HUDEP-2 (cell line): ENCODE measurements around the gene MSI2.
"Not testable (repeated sequence)": the region's sequence is repeated elsewhere in the genome, so short reads cannot be mapped to it uniquely, and the experiment has no call there.

Experiments used
- DNase-seq, 76 experiments: peaks; one replicate each; lab custom pipeline; 2025; ENCODE audit not compliant: unreplicated experiment in 76 of 76; lab: John Stamatoyannopoulos, UW

MSI2 gene

DNA sequence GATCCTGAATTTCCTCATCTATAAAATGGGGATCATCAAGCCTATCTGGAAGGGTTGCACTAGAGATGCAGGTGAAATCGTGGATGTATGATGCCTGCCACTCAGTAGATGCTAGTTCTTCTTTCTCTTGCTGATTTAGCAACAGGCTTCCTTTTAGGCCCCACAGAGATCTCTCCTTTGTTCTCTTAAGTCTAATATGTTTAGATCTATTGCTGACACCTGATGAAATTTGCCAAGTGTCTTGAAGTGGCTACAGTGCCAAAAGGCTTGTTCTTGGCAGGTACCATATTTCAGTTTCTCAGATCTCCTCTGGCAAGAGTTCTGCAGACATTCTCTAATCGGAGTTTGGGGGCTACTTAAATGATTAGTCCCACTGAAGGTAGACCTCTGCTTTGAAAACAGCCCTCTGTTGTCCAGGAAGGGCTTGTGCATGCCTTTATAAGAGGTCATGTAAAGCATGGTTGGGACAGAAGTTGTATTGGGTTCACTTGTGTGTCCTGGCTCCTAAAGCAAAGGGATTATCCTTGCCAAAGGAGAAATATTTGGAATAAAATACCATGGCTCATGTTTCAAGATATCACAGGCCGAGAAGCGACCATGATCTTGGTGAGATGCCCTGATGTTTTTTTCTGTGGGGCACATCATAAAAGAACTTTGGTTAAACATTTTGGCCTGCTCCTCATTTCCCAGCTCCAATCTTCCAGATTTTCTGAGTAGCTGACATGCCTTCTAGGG lies 234.0 kb downstream of the MSI2 start:
- no peak for DNase-seq

DNA sequence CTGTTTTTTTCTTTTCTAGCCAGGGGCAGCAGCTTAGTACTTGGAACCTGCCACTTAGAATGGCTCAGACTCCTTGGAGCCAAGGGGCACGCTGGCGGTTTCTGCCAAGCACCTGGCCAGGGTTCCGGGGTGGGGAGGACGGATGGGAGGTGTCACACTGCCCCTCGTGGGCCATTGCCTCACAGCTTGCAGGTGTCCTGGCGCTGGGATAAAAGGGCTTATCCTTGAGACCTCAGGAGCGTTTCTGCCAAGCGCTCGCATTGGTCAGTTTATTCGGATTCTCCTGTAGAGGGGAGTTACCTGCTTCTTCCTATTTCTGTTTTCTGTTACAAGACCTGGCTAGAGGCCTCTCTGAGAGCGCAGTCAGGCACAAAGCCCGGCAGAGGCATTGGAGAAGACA lies 234.6 kb downstream of the MSI2 start:
- no peak for DNase-seq

DNA sequence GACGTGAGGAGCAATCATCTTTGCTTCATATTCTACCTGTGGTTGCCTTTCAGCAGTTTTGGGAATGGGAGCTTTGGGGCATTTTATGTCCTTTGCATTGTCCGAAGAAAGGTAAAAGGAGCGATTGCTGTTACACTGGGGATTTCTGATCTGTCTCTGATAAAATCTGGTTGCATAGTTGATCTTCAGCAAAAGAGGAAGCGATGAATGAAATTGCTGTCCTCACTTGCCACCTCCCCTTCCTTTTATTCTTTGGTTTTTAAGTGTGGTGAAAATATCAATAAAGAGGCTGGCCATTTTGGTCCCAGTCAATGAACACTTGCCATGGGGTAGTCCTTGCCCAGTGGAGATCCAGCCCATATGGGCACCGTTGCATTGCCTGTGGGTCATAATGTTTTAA lies 236.8 kb downstream of the MSI2 start:
- DNase-seq = no peak

DNA sequence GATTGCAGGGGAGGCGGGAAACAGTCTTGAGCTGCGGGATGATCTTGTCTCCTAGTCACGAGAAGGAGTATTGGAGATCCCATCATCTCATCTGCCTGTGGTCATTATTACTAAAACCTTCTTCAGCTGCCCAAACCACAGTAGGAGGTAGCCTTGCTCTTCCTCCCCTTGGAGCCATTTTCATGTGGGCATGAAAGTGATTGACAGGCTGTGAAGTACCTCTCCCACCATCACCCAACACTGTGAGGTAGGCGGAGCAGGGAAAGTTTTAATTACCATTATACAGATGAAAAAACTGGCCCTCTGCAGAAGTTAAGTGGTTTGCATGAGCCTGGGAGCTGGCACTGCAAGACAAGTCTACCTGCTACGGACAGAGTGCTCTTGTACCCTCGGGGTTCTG lies 237.3 kb downstream of the MSI2 start:
- no peak for DNase-seq

DNA sequence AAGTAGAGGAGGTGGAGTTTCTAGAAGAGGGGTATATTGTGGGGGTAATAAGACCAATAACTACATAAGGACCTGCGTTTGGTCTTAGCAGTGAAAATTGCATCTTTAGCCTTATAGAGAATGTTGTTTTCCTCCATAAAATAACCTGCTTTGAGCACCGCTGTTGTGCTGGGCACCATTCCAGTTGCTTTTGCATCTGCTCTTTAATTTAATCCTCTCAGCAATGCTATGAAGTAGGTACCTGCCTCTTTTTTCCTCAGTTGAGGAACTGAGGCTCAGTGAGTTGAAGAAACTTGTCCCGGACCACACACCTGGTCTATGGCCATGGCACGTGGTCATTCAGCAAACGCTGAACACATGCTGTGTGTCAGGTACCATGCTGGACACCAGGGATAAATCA lies 238.1 kb downstream of the MSI2 start:
- no peak for DNase-seq

DNA sequence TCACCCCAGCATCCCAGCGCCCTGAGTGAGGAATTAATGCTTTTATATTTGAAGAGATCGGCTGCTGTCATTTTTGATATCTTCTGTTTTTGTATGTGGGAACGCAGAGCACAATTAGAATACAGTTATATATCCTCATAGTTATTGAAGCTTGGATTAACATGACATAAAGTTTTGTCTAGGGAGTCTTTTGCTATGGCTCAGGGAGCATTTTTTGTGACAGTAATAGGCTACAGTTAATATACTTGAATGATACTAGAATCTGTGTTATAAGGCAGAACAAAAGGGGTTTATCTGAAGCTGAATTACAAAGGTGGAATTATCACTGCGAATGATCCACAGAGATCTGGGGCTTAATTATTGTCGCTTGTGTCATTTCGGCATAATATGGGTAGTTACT lies 239.4 kb downstream of the MSI2 start:
- DNase-seq = no peak

DNA sequence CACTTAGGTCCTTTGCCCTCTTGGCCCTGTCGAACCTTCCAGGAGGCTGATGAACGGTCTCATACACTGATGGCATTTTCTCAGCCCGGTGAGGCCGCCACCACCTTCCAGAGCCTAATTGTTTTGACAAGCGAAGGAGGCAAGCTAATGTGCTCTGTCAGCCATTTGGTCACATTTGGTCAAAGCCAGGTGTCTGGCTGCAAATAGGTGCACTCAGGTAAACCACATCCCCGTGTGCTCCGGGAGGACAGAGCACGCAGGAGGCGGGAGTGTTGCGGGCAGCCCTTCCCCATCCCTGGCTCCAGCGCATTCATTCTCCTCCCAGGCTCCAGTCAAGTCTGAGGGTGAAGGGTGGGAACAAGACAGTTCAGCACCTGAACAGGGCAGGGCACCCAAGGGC lies 240.1 kb downstream of the MSI2 start:
- DNase-seq = no peak

DNA sequence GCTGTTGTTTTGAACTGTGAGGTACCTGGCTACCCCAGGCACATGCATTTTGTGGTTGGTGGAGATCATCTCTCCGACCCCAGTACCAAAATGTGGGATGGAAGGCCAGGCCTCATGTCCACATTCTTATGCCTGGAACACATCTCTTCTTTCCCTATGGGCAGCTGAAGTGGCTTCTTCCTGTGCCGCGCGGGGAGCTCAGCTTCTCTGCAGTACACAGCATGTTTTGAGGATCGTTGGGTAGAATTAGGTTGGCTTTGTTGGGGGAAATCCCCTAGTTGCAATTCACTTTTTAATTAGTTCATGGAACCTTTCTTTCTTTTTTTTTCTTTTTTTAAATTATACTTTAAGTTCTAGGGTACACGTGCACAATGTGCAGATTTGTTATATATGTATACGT lies 242.1 kb downstream of the MSI2 start:
- DNase-seq = no peak

DNA sequence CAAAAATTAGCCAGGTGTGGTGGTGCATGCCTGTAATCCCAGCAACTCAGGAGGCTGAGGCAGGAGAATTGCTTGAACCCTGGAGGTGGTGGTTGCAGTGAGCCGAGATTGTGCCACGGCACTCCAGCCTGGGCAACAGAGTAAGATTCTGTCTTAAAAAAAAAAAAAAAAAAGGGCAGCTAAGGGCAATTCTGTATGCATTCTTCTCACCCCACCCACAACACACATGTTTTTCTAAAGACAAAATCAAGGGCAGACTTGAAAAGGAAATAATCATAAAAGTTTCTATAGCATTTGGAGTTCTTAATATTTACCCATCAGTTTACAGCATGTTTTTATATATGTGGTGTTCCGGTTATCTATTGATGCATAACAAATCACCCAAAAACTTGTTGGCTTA lies 242.9 kb downstream of the MSI2 start:
- DNase-seq = not testable (repeated sequence)

DNA sequence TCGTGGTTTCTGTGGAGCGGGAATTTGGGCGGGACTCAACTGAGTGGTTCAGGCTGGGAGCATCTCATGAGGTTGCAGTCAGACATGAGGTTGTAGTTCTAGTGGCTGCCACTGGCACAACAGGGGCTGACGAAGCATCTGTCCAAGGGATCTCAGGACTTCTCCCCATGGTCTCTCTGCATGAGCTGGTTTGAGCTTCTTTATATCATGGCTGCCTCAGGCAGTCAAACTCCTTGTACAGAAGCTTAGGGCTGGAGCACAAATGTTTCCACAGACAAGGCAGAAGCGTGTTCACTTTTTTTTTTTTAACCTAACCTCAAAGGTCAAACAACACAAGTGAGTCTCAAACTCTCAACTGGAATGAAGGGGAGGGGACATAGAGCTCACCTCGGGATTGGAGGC lies 243.3 kb downstream of the MSI2 start:
- no peak for DNase-seq

DNA sequence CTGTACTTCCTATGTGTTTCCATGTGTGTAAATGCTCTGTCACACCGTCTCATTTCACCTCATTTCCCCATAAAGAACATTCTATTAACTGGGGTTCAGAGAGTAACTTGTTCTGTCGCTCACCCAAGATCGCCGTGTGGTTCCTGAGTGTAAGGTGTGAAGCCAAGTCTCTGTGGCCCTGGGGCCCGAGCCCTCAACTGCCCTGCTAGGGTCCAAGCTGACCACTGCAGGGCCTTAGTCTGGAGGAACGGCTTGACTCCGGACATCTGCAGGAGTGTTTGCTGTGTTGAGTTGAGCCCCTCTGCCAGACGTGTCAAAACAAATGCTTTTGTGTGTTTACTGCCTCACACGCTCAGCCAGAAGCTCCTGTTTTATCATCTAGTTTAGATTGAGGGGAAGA lies 244.7 kb downstream of the MSI2 start:
- DNase-seq = no peak

DNA sequence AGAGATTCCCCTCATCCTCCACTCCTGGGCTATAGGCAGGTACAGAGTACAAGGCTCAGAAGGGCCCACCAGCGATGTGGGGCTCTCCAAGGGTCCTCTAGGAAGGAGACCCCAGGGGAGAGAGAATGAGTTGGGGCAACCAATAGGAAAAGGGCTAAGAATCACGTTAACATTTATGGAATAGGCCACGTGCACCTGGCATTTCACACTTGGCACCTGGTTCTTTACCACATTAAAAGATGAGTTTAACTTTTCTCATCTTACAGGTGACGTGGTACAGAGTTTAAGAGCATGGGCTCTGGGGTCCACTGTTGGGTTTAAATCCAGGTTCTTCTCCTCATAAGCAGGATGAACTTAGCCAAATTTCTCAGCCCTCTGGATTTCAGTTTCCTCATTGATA lies 245.7 kb downstream of the MSI2 start:
- DNase-seq = no peak

DNA sequence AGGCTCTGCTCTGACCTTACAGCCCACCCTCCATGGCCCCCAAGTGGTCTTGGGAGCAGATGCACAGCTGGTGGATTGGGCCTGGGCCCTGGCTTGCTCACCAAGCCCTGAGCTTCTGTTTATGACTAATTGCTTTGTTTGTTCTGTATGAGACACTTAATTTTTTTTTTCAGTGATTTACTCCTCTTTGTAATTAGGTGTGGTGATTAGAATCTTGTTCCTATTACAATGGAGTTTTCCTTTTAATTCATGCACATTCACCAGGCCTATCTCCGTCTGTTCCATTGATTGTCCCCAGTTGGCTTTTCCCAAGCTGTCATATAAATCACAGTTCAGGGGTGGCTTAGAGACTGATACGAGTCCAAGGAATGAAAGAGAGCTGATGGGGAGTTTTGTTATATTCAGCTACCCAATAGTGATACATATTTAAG lies 246.5 kb downstream of the MSI2 start:
- no peak for DNase-seq

DNA sequence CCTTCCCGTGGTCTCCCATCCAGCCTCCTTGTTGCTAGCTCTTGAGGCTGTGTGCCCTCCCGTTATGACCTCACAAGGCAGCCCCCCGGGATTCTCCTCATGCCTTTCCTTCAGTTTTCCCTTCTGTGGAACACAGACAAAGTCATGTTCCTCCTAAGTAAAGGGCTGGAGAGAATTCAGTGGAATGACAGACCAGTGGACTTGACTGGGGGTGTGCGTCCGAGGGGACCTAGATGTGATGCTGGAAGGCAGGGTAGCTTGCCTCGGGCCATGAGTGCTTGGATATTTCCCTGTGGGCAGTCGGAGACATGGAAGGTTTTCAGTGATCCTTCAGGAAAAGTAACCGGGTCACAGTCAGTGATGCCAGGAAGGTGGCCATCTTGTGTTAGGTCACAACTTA lies 247.9 kb downstream of the MSI2 start:
- DNase-seq = no peak

DNA sequence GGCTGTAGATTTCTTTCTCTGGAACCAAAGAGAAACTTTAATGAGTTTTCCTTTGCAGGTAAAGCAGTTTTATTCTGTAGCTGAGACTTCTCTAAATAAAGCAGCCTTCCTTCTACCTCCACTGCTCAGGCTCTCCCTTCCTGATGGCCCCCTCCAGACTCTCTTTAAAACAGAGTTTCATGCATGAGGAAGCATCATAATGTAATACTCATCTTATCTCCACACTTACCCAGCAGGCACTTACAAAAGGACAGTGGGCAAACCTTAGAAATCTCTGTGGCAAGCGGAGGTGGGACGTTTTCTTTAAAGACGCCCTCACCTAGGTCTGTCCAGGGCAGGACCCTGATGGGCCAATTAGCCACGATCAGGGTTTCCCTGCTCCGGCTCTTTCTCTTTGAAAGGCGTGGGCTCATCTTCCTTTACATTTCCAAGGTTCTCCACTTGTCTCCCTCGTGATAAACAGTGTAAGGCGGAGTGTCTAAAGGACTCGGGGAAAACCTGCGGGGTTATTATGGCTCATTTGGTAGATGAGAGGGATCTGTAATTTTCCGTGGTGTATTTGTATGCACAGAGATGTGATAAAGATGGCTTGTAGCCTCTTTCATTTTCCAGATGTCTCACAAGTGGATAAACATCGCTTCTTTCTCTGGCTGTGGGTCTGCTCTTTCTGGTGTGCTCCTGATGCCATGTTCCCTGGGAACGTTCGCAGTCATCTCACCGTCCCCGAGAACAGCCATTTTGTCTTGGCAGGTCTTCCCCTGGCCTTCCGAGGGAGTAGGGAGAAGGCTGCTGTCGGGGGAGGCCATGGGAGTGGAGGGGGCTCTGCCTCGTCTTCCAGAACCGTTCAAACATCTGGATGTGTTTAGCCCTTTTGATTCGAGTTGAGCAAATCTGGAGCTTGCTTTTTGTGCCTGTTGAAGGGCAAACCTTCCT lies 249.8 kb downstream of the MSI2 start:
- DNase-seq = no peak

DNA sequence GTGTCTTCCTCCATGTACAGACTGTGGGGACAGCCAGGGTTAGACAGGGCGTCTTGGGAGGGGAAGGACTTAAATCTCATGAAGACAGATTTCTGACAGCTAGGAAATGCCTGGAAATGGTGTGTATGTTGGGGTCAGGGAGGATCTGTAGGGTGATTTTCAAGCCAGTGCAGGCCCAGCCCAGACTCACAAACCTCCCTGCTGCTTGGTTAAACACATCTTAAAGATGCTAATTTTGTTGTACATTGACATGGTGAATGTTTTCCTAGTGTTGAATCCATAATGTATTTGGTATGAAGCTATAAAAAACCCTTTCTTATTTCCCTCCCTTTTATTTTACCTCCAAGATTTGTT lies 250.4 kb downstream of the MSI2 start:
- no peak for DNase-seq

DNA sequence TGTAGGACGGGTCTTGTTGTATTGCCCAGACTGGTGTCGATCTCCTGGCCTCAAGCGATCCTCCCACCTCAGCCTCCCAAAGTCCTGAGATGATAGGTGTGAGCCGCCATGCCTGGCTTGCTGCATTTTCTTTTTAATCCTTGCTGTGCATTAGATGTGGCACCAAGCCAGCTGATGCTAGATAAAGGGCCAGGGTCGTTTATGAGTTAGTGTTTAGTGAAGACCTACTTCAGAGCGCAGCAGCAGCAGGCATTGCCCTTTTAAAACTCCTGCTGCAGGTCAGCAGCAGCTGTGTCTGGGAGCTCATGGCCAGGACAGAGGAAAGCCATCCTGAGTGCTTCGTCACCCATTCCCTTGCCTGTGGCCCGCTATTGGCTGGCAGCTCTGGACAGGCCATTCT lies 251.5 kb downstream of the MSI2 start:
- no peak for DNase-seq

DNA sequence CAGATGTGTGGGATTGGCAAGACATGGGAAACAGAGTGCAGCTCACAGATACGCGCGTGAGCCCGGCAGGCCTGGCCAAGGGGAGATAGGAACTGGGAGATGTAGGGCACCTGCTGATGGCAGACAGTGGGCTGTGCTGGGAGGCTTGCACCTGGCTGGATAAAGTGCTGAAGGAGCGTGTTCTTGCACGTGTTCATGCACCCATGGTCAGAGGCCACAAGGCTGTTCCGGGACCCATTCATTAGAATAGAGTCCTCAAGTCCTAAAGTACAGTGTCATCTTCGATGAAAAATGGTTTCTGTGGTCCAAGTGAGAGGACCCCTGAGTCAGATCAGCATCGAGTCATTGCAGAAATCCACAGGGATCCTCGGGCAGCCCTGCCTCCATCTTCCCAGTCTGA lies 252.3 kb downstream of the MSI2 start:
- no peak for DNase-seq

DNA sequence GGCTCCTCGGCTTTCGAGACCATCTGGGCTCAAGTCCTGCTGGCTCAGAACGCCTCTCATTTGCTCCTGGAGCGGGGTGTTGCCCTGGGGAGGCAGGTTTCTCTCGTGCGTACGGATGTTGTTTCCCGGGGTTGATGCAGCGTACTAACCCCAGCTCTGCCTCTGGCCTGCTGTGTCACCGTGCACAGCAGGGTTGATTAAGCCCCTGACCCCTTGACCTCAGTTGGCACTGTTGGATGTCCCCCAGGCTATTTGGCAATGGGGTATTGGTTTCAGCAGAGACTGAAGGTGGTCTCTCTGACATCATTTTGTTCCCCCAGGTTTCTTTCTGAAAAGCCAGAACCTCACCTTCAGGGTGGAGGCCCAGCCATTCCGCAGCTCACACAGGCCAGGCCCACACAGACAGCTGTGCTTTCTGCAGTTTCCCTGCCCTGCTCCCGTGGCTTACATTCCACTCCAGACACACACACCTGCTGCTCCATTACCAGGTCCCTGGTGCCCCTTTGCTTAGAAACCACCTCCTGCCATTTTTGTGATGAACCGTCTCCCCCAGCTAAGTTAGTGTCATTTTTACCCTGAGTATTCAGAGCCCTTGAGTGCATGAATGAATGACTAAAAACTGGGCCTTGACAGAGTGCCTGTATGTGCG lies 255.3 kb downstream of the MSI2 start:
- no peak for DNase-seq

DNA sequence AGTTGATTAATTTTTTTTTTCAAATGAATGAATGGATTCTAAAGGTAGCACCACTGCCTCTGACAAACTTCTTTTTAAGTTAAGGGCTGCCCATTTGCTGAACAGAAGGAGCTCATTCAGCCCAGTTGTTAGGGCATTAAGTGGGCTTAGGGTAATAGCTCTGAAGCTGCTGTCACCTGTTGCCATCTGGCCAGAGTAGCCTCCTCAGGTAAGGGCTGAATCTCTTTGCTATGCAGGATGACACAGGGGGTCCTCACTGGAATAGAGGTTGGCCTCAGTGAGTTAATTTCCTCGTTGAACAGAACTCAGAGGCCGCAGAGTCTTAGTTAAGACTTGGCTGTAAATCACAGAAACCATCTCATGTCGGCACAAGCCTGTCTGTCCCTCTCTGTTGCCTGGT lies 255.9 kb downstream of the MSI2 start:
- no peak for DNase-seq

DNA sequence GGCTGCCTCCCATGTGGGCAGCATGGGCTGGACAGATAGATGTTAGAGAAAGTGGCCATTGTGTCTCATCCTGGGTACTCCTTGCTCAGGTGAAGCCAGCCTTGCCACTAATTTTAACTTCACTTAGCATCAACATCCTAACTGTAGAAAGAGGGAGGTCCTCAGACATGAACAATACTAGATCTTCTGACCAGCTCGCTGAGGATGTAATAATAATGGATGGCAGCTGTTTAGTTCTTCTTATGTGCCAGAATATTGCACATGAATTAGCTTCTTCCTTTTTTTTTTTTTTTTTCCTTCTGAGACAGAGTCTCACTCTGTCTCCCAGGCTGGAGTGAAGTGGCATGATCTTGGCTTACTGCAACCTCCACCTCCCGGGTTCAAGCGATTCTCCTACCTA lies 256.4 kb downstream of the MSI2 start:
- DNase-seq = no peak

DNA sequence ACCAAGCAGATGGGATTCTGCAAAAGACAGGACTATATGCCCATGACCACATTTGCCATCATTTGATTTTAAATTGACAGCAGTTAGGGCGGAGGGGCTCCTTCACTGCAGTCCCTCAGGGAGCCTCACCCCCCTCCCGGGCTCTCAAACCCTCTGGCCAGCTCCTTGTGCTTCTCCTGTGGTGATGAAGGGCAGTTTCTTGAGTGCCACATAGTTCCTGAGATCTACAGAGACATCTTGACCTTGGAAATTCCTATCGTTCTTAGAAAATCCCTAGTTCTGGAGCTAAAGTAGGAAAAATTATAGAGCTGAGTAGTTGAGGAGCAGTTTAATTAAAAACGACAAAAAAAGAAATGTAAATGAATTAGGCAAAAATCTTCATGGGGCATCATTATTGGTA lies 257.2 kb downstream of the MSI2 start:
- DNase-seq = no peak
